ENCODE results near the gene MAN1B1.

The MAN1B1 gene

GRCh38 chr9:137069508-137070091, 17.2 kb upstream of the MAN1B1 start:
- no peak for DNase-seq

GRCh38 chr9:137070201-137070905, 16.4 kb upstream of the MAN1B1 start, which contains the start of gene SAPCD2:
TSS of gene SAPCD2 (minus strand) at chr9:137070557. CDS start at chr9:137070460, 97 bp downstream.
- DNase-seq: peak; percentile 70

GRCh38 chr9:137070906-137071275, 15.9 kb upstream of the MAN1B1 start:
- DNase-seq: no peak

GRCh38 chr9:137071282-137071681, 15.5 kb upstream of the MAN1B1 start:
- DNase-seq: no peak

- no peak for DNase-seq
Observed at GRCh38 chr9:137073992-137074399, 12.8 kb upstream of the MAN1B1 start.

GRCh38 chr9:137074657-137075274, 12.0 kb upstream of the MAN1B1 start:
- DNase-seq: no peak

GRCh38 chr9:137075275-137075775, 11.5 kb upstream of the MAN1B1 start:
- no peak for DNase-seq

- DNase-seq: no peak
Observed at GRCh38 chr9:137076636-137077009, 10.2 kb upstream of the MAN1B1 start.

- DNase-seq: no peak
Observed at GRCh38 chr9:137077010-137077747, 9.6 kb upstream of the MAN1B1 start, which contains the start of gene UAP1L1. TSS of gene UAP1L1 (plus strand) at chr9:137077517. CDS start at chr9:137077533, 16 bp downstream.

- no peak for DNase-seq
Observed at GRCh38 chr9:137077758-137078693, 8.8 kb upstream of the MAN1B1 start.

GRCh38 chr9:137078701-137079400, 7.9 kb upstream of the MAN1B1 start:
- DNase-seq: no peak

- DNase-seq: no peak
Observed at GRCh38 chr9:137079401-137079787, 7.4 kb upstream of the MAN1B1 start.

- no peak for DNase-seq
Observed at GRCh38 chr9:137080260-137081122, 6.3 kb upstream of the MAN1B1 start.

- DNase-seq: no peak
Observed at GRCh38 chr9:137082222-137082924, 4.4 kb upstream of the MAN1B1 start.

- DNase-seq: no peak
Observed at GRCh38 chr9:137082925-137083290, 3.9 kb upstream of the MAN1B1 start.

GRCh38 chr9:137083394-137084004, 3.3 kb upstream of the MAN1B1 start:
- no peak for DNase-seq

GRCh38 chr9:137084526-137084925, 2.3 kb upstream of the MAN1B1 start:
- DNase-seq: no peak

GRCh38 chr9:137085920-137086530, 760 bp upstream of the MAN1B1 start:
- no peak for DNase-seq

GRCh38 chr9:137087409-137087925, 682 bp downstream of the MAN1B1 start:
- no peak for DNase-seq

Measured in NCI-H446 treated with DMSO at 0.1 percent for 48 hours (cell line).